ENCODE data around the gene PEPD.

PEPD gene

GRCh38 chr19:33440241-33440640 is 81.3 kb downstream of the PEPD start:
- DNase-seq (ENCODE audit: low spot score), result no peak

DNA sequence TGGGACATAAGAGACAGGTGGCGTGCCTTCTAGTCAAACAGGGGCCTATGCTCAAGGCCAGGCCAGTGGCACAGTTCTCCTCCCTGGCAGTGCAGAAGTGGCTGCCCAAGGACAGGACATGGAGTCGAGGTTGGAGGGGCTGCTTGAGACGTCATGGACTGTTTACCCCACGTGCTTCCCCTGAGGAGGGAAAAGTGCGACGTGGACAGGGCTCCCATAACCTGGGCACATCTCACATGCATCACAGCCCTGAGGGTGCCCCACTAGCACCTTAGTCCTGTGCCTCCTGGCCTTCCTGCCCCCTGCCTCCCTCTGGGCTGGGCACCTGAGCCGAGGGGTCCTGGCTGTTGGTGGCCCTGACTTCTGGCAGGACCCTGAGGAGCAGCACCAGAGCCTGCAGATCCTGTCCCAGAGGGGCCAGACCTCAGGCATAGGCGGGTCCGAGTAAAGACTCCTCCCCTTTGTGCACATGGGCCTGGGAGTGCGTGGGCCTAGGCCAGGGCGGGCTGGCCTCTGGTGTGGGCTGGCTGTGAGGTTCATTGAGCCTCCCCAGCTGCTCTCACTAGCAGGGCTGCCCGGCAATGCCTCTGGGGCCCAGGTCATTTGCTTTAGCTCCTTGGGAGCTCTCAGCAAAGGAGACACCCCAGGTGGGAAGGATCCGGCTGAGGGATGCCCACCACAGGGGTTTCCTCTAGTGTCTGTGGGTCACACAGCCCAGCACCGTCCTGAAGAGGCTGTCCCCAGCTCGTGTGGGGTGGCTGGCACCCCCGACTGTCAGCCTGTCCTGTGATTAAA is 82.4 kb downstream of the PEPD start:
- no peak for DNase-seq (ENCODE audit: low spot score)

GRCh38 chr19:33437821-33438671 is 83.5 kb downstream of the PEPD start:
- DNase-seq (ENCODE audit: low spot score), result no peak

DNA sequence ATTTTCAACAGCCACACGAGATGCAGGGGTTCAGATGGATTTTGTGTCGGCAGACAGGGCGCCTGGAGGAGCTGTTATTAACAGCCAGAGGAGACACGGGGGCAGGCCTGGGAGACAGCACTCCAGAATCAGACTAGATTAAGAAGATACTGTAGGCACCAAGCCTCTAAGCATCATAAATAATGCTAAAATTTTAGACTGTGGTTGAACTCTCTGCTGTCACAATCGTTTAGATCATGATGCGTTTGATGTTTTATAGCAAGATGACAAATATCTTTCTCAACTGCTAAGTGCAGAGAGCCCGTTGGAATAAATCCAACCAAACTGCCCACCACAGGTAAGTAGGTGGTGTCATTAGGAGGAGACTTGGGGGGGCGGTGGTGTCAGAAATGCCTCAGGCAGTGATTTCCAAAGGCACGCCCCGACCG is 84.2 kb downstream of the PEPD start:
- no peak for DNase-seq (ENCODE audit: low spot score)

DNA sequence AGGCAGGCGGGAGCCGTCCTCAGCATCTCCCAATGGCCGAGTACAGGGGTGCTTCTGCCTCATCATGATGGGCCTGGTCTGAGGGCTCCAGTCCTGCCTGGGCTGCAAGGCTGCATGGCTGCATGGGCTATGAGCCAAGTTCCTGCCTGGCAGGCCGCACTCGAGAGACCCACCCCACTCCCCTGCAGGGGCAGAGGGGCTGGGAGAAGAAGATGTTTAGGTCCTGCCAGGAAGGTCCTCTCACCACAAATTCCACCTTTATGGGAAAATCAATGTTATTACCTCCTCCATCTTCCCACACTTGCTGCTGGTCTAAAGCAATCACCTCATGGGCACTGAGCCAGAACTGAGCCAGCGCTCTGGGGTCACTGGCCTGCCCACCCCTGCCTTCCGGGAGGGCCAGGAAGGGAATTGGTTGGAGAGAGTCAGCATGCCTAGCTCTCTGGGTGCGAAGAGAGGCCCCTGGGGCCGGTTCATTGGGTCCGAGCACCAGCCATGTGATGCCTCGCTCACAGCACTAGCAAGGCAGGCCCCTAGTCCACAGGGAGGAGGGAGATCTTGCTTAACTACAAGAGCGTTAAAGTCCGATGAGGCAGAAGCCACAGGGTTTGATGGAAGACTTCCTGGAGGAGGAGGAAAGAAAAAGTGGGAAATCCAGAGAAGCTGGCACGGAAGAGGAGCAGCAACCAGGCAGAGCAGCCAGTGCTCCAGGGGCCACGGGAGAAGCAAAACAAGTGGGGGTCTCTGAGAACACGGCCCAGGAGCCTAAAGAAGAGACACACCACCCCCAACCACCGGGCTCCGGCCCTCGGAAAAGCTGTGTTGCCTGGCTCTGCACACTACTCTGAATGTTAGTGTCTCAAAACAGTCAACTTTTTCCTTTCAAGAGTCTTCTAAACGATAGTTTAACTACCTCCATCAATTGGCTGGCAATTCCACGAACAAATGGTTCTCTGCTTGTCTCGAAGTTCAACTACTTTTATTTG is 84.9 kb downstream of the PEPD start:
- no peak for DNase-seq (ENCODE audit: low spot score)

DNA sequence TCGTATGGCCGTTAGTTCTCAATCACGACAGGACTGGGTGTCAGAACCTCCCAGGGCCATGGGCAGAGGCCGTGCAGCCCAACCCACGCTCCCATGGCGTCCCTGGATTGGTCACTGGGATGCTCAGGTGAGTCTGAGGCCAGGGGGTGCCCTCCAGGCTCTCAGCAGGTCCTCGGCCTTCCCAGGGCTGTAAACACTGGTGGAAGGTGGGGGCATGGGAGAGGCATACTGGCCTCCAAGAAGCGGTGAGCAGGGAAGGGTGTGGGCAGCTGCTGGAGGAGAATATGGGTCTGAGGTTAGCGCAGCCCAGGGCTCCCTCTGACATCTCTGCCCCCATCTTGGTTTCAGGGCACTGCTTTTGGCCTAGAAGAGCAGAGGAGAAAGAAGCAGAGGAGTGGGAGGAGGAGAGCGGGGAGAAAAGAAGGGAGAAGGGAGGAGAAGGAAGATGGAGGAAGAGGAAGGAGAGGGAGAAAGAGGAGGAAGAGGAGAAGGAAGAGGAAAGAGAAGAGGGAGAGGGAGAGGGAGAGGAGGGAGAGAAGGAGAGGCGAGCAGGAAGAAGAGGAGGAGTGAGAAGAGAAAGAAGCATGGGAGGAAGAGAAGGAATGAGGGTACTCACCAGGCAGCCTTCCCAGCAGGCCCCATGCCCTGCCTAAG is 85.8 kb downstream of the PEPD start:
- DNase-seq (ENCODE audit: low spot score), result no peak

- DNase-seq (ENCODE audit: low spot score), result no peak
Observed at GRCh38 chr19:33434886-33435705, 86.5 kb downstream of the PEPD start.

GRCh38 chr19:33434069-33434885 is 87.3 kb downstream of the PEPD start:
- no peak for DNase-seq (ENCODE audit: low spot score)

- no peak for DNase-seq (ENCODE audit: low spot score)
Observed at GRCh38 chr19:33432446-33433170, 89.0 kb downstream of the PEPD start.

GRCh38 chr19:33432015-33432414 is 89.6 kb downstream of the PEPD start:
- no peak for DNase-seq (ENCODE audit: low spot score)

DNA sequence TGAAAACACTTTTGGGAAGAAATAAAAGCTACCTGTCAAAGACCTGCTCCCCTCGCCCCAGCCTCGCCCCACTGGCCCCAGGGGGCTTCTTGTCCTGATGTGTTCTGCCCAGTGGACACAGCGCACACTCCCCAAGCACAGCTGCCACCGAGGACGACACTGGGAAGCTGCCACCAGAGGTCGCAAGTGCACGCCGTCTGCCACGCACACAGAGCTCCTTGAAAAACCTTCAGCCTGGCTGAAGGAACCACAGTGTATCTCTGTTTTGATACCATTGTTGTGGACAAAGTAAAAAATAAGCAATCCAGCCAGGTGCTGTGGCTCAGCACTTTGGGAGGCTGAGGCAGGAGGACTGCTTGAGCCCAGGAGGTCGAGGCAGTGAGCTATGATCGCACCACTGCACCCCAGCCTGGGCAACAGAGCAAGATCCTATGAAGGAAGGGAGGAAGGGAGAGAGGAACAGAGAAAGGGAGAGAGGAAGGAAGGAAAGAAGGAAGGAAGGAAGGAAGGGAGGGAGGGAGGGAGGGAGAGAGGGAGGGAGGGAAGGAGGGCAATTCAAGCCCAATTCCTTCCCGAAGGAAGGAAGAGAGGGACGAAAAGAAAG is 90.8 kb downstream of the PEPD start:
- peak; percentile 88 for DNase-seq (ENCODE audit: low spot score)

- no peak for DNase-seq (ENCODE audit: low spot score)
Observed at GRCh38 chr19:33429891-33430673, 91.5 kb downstream of the PEPD start.

GRCh38 chr19:33428627-33429125 is 92.9 kb downstream of the PEPD start:
- no peak for DNase-seq (ENCODE audit: low spot score)

- DNase-seq (ENCODE audit: low spot score), result no peak
Observed at GRCh38 chr19:33427801-33428626, 93.6 kb downstream of the PEPD start.

DNA sequence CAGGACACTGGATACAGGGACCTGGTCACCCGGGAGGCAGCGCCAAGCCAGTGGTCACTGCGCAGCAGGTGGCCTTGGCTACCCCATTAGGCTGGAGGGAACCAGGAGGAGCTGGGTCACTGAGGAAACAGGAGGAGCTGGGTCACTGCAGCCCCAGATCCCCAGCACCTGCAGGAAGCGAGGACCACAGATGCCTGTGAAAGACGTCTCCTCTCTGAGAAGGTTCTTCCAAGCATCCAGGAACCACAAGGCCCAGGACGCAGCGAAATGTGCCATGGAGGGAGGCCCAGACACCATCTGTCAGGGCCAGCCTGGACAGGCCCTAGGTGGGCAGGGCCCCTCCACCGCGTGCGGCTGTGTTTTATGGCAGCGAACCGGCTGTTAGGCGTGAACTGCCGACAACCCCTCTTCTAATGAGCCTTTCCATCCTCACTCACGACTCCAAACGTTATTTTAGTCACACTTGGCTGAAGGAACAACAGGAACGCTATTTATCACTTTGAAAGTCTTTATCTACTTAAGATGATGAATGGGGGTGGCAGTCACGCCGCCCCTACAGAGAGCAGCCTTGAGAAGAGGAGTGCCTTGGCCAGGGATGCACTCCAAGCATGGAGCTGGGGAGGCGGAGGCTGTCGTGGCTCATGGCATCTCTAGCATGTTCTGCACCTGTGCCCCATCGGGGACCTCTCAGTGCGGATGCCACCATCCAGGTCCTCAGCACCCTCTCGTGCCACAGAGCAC is 94.8 kb downstream of the PEPD start:
- DNase-seq (ENCODE audit: low spot score), result no peak

DNA sequence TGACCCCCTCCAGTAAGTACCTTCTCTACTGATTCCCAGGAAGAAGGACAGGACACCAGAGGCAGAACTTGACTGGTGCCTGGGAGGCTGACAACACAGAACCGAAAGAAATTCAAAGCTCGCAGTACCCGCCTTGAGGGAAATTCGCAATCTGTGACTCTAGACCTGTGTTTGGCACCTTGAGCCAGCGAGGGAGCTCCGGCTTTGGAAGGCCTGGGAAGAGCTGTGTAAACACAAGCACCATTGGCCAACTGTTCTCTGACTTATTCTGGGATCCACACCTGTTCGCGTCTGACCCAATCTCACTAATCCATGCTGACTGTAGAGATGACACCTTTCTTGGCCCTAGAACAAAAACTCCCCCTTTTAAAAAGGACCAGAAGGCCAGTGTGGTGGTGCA is 97.4 kb downstream of the PEPD start:
- no peak for DNase-seq (ENCODE audit: low spot score)
